ENCODE results near the gene MYBPC2.

- no peak for TF ChIP-seq CTCF (IDR thresholded peaks at IDR 0.05; ENCODE audit: insufficient read depth, low read depth, low read length)
- TF ChIP-seq EZH2 (IDR thresholded peaks at IDR 0.05; ENCODE audit: insufficient read depth, low read length), result no peak
These were observed 11.4 kb downstream of the MYBPC2 start for GRCh38 chr19:50444059-50444458.
